Measurements from ENCODE around the gene FRRS1. TPM values are rescaled to one million over a fixed set of nuclear protein-coding genes. Genes with fewer than 3 reads are reported as not detected.

Gene FRRS1
- total and polyA plus RNA-seq, 2 experiments from 2014 or later = 0.34 to 6.8 TPM

- no peaks in the 10 kb centered on the region for H4K20me1 ChIP-seq (replicated peaks; ENCODE audit: insufficient read depth)
- Mint-ChIP-seq H3K36me3 (ENCODE audit: low read depth) (no peaks in the 10 kb centered on the region), H3K4me1 (peaks cover 4% of the 10 kb centered on the region; the same call in 1 of the 3 replicates), H3K27me3 (ENCODE audit: insufficient read depth, low read depth, poor library complexity) (no peaks in the 10 kb centered on the region), H3K4me3 (no peak overlapping the region), H3K9me3 (no peaks in the 10 kb centered on the region), H3K27ac (no peak overlapping the region)
- H3K79me2 ChIP-seq (replicated peaks; ENCODE audit: insufficient read depth) = no peaks in the 10 kb centered on the region
- H3K36me3 ChIP-seq (ENCODE audit: insufficient read depth) = no peaks in the 10 kb centered on the region
- TF ChIP-seq, protein P1, sequence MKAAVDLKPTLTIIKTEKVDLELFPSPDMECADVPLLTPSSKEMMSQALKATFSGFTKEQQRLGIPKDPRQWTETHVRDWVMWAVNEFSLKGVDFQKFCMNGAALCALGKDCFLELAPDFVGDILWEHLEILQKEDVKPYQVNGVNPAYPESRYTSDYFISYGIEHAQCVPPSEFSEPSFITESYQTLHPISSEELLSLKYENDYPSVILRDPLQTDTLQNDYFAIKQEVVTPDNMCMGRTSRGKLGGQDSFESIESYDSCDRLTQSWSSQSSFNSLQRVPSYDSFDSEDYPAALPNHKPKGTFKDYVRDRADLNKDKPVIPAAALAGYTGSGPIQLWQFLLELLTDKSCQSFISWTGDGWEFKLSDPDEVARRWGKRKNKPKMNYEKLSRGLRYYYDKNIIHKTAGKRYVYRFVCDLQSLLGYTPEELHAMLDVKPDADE (IDR thresholded peaks at IDR 0.05) = no peak
- TF ChIP-seq POLR2AphosphoS5 (IDR thresholded peaks at IDR 0.05; ENCODE audit: low read depth) = no peak
- no peak for TF ChIP-seq CREB1 (CRISPR knock-in tag; IDR thresholded peaks at IDR 0.05; ENCODE audit: low read depth)
- TF ChIP-seq ZNF331 (CRISPR knock-in tag; IDR thresholded peaks at IDR 0.05; ENCODE audit: low read depth) = no peak
- no peak overlapping the region for H3K4me3 ChIP-seq
- H3K27ac ChIP-seq (ENCODE audit: low read depth) = no peak overlapping the region
- no peaks in the 10 kb centered on the region for H3F3A ChIP-seq (replicated peaks; ENCODE audit: low read depth)
- ATAC-seq (no peak), DNase-seq (ENCODE audit: low spot score) (no peak)
- no peaks in the 10 kb centered on the region for H3K4me1 ChIP-seq (ENCODE audit: insufficient read depth)
- no peak overlapping the region for H3K4me2 ChIP-seq
- no peak overlapping the region for H2AFZ ChIP-seq
- H3K27me3 ChIP-seq (ENCODE audit: insufficient read depth) = no peaks in the 10 kb centered on the region
- no peaks in the 10 kb centered on the region for H3K9me2 ChIP-seq (ENCODE audit: insufficient read depth)
Measured at GRCh38 chr1:99806882-99807281, 40.4 kb upstream of the FRRS1 start.

- Mint-ChIP-seq H3K4me3 (no peak overlapping the region), H3K27ac (no peak overlapping the region), H3K4me1 (no peaks in the 10 kb centered on the region), H3K27me3 (ENCODE audit: insufficient read depth, low read depth, poor library complexity) (no peaks in the 10 kb centered on the region), H3K9me3 (no peaks in the 10 kb centered on the region), H3K36me3 (ENCODE audit: low read depth) (no peaks in the 10 kb centered on the region)
- Histone ChIP-seq H3K9me2 (ENCODE audit: insufficient read depth) (no peaks in the 10 kb centered on the region), H3K36me3 (ENCODE audit: insufficient read depth) (no peaks in the 10 kb centered on the region), H3K27me3 (ENCODE audit: insufficient read depth) (no peaks in the 10 kb centered on the region), H2AFZ (0 out of 2 replicates have a peak overlapping the region, but pooled peaks have one; percentile 50), H3K4me3 (no peak overlapping the region), H4K20me1 (replicated peaks; ENCODE audit: insufficient read depth) (no peaks in the 10 kb centered on the region), H3K27ac (ENCODE audit: low read depth) (no peak overlapping the region), H3K79me2 (replicated peaks; ENCODE audit: insufficient read depth) (no peaks in the 10 kb centered on the region), H3K4me2 (no peak overlapping the region), H3F3A (replicated peaks; ENCODE audit: low read depth) (no peaks in the 10 kb centered on the region), H3K4me1 (ENCODE audit: insufficient read depth) (no peaks in the 10 kb centered on the region)
- ATAC-seq = no peak
- no peak for DNase-seq (ENCODE audit: low spot score)
- TF ChIP-seq STAT1 (IDR thresholded peaks at IDR 0.05; ENCODE audit: unreplicated experiment) = no peak
- no peak for TF ChIP-seq ZNF462 (CRISPR knock-in tag; IDR thresholded peaks at IDR 0.05)
- no peak for TF ChIP-seq EZH2phosphoT487 (IDR thresholded peaks at IDR 0.05; ENCODE audit: unreplicated experiment)
- TF ChIP-seq ZNF114 (CRISPR knock-in tag; IDR thresholded peaks at IDR 0.05) = no peak
- TF ChIP-seq POLR2AphosphoS5 (IDR thresholded peaks at IDR 0.05; ENCODE audit: low read depth) = no peak
- TF ChIP-seq CREB1 (CRISPR knock-in tag; IDR thresholded peaks at IDR 0.05; ENCODE audit: low read depth) = no peak
- no peak for TF ChIP-seq JUNB (IDR thresholded peaks at IDR 0.05; ENCODE audit: unreplicated experiment)
- TF ChIP-seq, protein P2, sequence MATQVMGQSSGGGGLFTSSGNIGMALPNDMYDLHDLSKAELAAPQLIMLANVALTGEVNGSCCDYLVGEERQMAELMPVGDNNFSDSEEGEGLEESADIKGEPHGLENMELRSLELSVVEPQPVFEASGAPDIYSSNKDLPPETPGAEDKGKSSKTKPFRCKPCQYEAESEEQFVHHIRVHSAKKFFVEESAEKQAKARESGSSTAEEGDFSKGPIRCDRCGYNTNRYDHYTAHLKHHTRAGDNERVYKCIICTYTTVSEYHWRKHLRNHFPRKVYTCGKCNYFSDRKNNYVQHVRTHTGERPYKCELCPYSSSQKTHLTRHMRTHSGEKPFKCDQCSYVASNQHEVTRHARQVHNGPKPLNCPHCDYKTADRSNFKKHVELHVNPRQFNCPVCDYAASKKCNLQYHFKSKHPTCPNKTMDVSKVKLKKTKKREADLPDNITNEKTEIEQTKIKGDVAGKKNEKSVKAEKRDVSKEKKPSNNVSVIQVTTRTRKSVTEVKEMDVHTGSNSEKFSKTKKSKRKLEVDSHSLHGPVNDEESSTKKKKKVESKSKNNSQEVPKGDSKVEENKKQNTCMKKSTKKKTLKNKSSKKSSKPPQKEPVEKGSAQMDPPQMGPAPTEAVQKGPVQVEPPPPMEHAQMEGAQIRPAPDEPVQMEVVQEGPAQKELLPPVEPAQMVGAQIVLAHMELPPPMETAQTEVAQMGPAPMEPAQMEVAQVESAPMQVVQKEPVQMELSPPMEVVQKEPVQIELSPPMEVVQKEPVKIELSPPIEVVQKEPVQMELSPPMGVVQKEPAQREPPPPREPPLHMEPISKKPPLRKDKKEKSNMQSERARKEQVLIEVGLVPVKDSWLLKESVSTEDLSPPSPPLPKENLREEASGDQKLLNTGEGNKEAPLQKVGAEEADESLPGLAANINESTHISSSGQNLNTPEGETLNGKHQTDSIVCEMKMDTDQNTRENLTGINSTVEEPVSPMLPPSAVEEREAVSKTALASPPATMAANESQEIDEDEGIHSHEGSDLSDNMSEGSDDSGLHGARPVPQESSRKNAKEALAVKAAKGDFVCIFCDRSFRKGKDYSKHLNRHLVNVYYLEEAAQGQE (IDR thresholded peaks at IDR 0.05; ENCODE audit: unreplicated experiment) = no peak
- no peak for TF ChIP-seq EZH2 (IDR thresholded peaks at IDR 0.05; ENCODE audit: low read depth, unreplicated experiment)
Measured at GRCh38 chr1:99801584-99801983, 35.1 kb upstream of the FRRS1 start.
